Astrocyte (in vitro differentiated cells and primary cell): ENCODE results near the gene HOXA11. TPM values are rescaled to one million over a fixed set of nuclear protein-coding genes. Genes with fewer than 3 reads are reported as not detected.

ENCODE experiments used
- DNase-seq: peaks from one replicate; pipeline ENCODE4 v3.0.0-alpha.2; 2010; ENCODE audit warnings: low read depth
- FAIRE-seq: peaks from 2 replicates; lab custom pipeline; 2011; peaks lifted over from hg19 to GRCh38; lab: Jason Lieb, UNC
- H2AFZ ChIP-seq: 2 replicates; pipeline ENCODE4 v1.6.0; 2012; ENCODE audit warnings: low read depth, low read length, inconsistent platforms
- H3K27ac ChIP-seq: 2 replicates; pipeline ENCODE4 v1.5.1; 2011; ENCODE audit warnings: low read depth, low read length, inconsistent platforms
- H3K27me3 ChIP-seq: 2 replicates; pipeline ENCODE4 v1.6.0; 2011; ENCODE audit warnings: low read length, inconsistent platforms; ENCODE audit not compliant: insufficient read depth
- H3K36me3 ChIP-seq: 2 replicates; pipeline ENCODE4 v1.5.1; 2011; ENCODE audit warnings: low read length, inconsistent platforms; ENCODE audit not compliant: insufficient read depth
- H3K4me1 ChIP-seq: 2 replicates; pipeline ENCODE4 v1.5.1; 2011; ENCODE audit warnings: low read length, inconsistent platforms; ENCODE audit not compliant: insufficient read depth
- H3K4me2 ChIP-seq: 2 replicates; pipeline ENCODE4 v1.6.0; 2012; ENCODE audit warnings: low read length, inconsistent platforms
- H3K4me3 ChIP-seq: 2 replicates; pipeline ENCODE4 v1.5.1; 2011; ENCODE audit warnings: low read depth, mild to moderate bottlenecking, low read length, inconsistent platforms; ENCODE audit not compliant: insufficient read depth
- H3K79me2 ChIP-seq: 2 replicates; pipeline ENCODE4 v1.6.0; 2012; ENCODE audit warnings: mild to moderate bottlenecking, low read length, inconsistent platforms; ENCODE audit not compliant: insufficient read depth
- H3K9ac ChIP-seq: 2 replicates; pipeline ENCODE4 v1.6.0; 2012; ENCODE audit warnings: mild to moderate bottlenecking, low read length, inconsistent platforms
- H3K9me3 ChIP-seq: 2 replicates; pipeline ENCODE4 v1.5.1; 2012; ENCODE audit warnings: low read depth, mild to moderate bottlenecking, low read length, inconsistent platforms; ENCODE audit not compliant: insufficient read depth
- H4K20me1 ChIP-seq: 2 replicates; pipeline ENCODE4 v1.6.0; 2012; ENCODE audit warnings: low read length, inconsistent platforms; ENCODE audit not compliant: insufficient read depth
- H3K27ac Mint-ChIP-seq: one replicate; pipeline ENCODE4 v1.8.0; 2021; ENCODE audit warnings: mild to moderate bottlenecking, mixed read lengths; ENCODE audit not compliant: unreplicated experiment
- H3K27me3 Mint-ChIP-seq: one replicate; pipeline ENCODE4 v1.8.0; 2021; ENCODE audit warnings: low read depth, mixed read lengths; ENCODE audit not compliant: unreplicated experiment
- H3K36me3 Mint-ChIP-seq: one replicate; pipeline ENCODE4 v1.8.0; 2021; ENCODE audit warnings: low read depth, mixed read lengths; ENCODE audit not compliant: unreplicated experiment
- H3K4me1 Mint-ChIP-seq: one replicate; pipeline ENCODE4 v1.8.0; 2021; ENCODE audit warnings: low read depth, mixed read lengths; ENCODE audit not compliant: unreplicated experiment
- H3K4me3 Mint-ChIP-seq: one replicate; pipeline ENCODE4 v1.8.0; 2021; ENCODE audit warnings: mild to moderate bottlenecking, moderate library complexity, mixed read lengths; ENCODE audit not compliant: unreplicated experiment
- H3K9me3 Mint-ChIP-seq: one replicate; pipeline ENCODE4 v1.8.0; 2021; ENCODE audit warnings: mild to moderate bottlenecking, mixed read lengths; ENCODE audit not compliant: unreplicated experiment
- CTCF ChIP-seq: IDR thresholded peaks from 2 replicates; pipeline ENCODE4 v1.5.1; 2011; ENCODE audit warnings: low read depth, mild to moderate bottlenecking, inconsistent platforms, low read length, moderate library complexity; ENCODE audit not compliant: insufficient read depth
- EZH2 ChIP-seq: IDR thresholded peaks from 2 replicates; pipeline ENCODE4 v1.6.1; 2012; ENCODE audit warnings: mild to moderate bottlenecking, low read length, inconsistent platforms; ENCODE audit not compliant: insufficient read depth
- total RNA-seq: library from RNA; stranded (reverse); gene quantifications from 2 replicates; pipeline ENCODE4 v1.2.1, GENCODE V29; 2021

HOXA11 gene
- total RNA-seq, 1 donor from 2014 or later: not detected

GRCh38 chr7:27187475-27188385 is 2.7 kb upstream of the HOXA11 start:
- H3K27me3 Mint-ChIP-seq: peaks cover 90% of the 10 kb centered on the region
- H4K20me1 ChIP-seq: peaks cover 20% of the 10 kb centered on the region
- H3K4me3 Mint-ChIP-seq: peak overlapping the region; percentile 40
- H3K27ac Mint-ChIP-seq: no peak overlapping the region
- no peaks in the 10 kb centered on the region for H3K79me2 ChIP-seq
- H3K4me3 ChIP-seq: no peak overlapping the region
- H3K4me1 Mint-ChIP-seq: no peaks in the 10 kb centered on the region
- FAIRE-seq: no peak
- peaks cover 97% of the 10 kb centered on the region for H3K27me3 ChIP-seq
- H3K4me1 ChIP-seq: peaks cover 6% of the 10 kb centered on the region
- peak; percentile 88 for TF ChIP-seq EZH2
- no peak for TF ChIP-seq CTCF
- DNase-seq: no peak
- peaks cover 24% of the 10 kb centered on the region for H3K9me3 Mint-ChIP-seq
- H2AFZ ChIP-seq: no peak overlapping the region
- peaks cover 6% of the 10 kb centered on the region for H3K9me3 ChIP-seq
- H3K4me2 ChIP-seq: peak overlapping the region; percentile 68
- no peak overlapping the region for H3K9ac ChIP-seq
- H3K27ac ChIP-seq: no peak overlapping the region
- H3K36me3 ChIP-seq: no peaks in the 10 kb centered on the region
- H3K36me3 Mint-ChIP-seq: peaks cover 2% of the 10 kb centered on the region

GRCh38 chr7:27186668-27187474 is 1.8 kb upstream of the HOXA11 start:
- Mint-ChIP-seq H3K36me3 (peaks cover 2% of the 10 kb centered on the region), H3K9me3 (peaks cover 24% of the 10 kb centered on the region), H3K4me1 (no peaks in the 10 kb centered on the region), H3K27me3 (peaks cover 91% of the 10 kb centered on the region), H3K27ac (no peak overlapping the region), H3K4me3 (no peak overlapping the region)
- FAIRE-seq (no peak), DNase-seq (no peak)
- Histone ChIP-seq H3K36me3 (no peaks in the 10 kb centered on the region), H3K9ac (no peak overlapping the region), H2AFZ (no peak overlapping the region), H4K20me1 (peaks cover 20% of the 10 kb centered on the region), H3K4me3 (no peak overlapping the region), H3K27ac (no peak overlapping the region), H3K79me2 (no peaks in the 10 kb centered on the region), H3K9me3 (peaks cover 6% of the 10 kb centered on the region), H3K27me3 (peaks cover 98% of the 10 kb centered on the region), H3K4me2 (no peak overlapping the region), H3K4me1 (peaks cover 6% of the 10 kb centered on the region)
- no peak for TF ChIP-seq CTCF
